Erythroblast (primary cell): ENCODE measurements around the gene KIF16B.

Experiments used
- GATA1 ChIP-seq: IDR thresholded peaks from 2 replicates; pipeline ENCODE4 v1.6.1; 2011; ENCODE audit warnings: low read depth, mild to moderate bottlenecking, control low read depth, low read length, moderate library complexity
- POLR2A ChIP-seq: IDR thresholded peaks from 2 replicates; pipeline ENCODE4 v1.6.1; 2011; ENCODE audit warnings: mild to moderate bottlenecking, low read length

GRCh38 chr20:16488616-16489015 lies 84.6 kb downstream of the KIF16B start:
- TF ChIP-seq POLR2A = no peak
- no peak for TF ChIP-seq GATA1
